ENCODE measurements around the gene SLC25A15.

SLC25A15 gene

GRCh38 chr13:40790154-40790616 is 774 bp downstream of the SLC25A15 start:
- Mint-ChIP-seq H3K4me1 (peaks cover 35% of the 10 kb centered on the region), H3K27me3 (no peaks in the 10 kb centered on the region), H3K27ac (peak overlapping the region; percentile 52), H3K4me3 (peak overlapping the region; percentile 70), H3K36me3 (peaks cover under 1% of the 10 kb centered on the region), H3K9me3 (no peaks in the 10 kb centered on the region)
- CTCF ChIA-PET = interaction anchor here (1.0 to 2.8 kb wide), 2 partner anchors 13 to 239 kb away, joined by 5 to 15 read pairs; no protein-coding TSS in a partner anchor
- no peak for DNase-seq

GRCh38 chr13:40792284-40793051 is 3.1 kb downstream of the SLC25A15 start:
- H3K4me1 Mint-ChIP-seq = peaks cover 24% of the 10 kb centered on the region
- peak overlapping the region; percentile 69 for H3K27ac Mint-ChIP-seq
- H3K36me3 Mint-ChIP-seq = peaks cover 5% of the 10 kb centered on the region
- no peaks in the 10 kb centered on the region for H3K27me3 Mint-ChIP-seq
- H3K9me3 Mint-ChIP-seq = no peaks in the 10 kb centered on the region
- CTCF ChIA-PET = no interaction called here
- H3K4me3 Mint-ChIP-seq = no peak overlapping the region
- DNase-seq = no peak

DNA sequence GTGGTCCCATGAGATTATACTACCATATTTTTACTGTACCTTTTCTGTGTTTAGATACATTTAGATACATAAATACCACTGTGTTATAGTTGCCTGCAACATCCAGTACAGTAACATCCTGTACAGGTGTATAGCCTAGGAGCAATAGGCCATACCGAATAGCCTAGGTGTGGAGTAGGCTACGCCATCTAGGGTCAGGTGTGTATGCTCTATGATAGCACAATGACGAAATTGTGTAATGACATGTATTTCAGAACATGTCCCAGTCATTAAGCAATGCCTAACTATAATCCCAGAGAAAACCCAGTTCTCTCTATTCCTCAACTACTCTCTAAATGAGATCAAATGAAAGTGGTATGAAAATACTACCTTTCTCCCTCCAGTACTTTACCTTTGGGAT is 3.9 kb downstream of the SLC25A15 start:
- H3K4me3 Mint-ChIP-seq = no peak overlapping the region
- H3K27ac Mint-ChIP-seq = no peak overlapping the region
- DNase-seq = no peak
- CTCF ChIA-PET = no interaction called here
- H3K9me3 Mint-ChIP-seq = no peaks in the 10 kb centered on the region
- peaks cover 5% of the 10 kb centered on the region for H3K36me3 Mint-ChIP-seq
- no peaks in the 10 kb centered on the region for H3K27me3 Mint-ChIP-seq
- peaks cover 22% of the 10 kb centered on the region for H3K4me1 Mint-ChIP-seq

GRCh38 chr13:40794414-40795368 is 5.3 kb downstream of the SLC25A15 start:
- no peak for DNase-seq
- Mint-ChIP-seq H3K27ac (no peak overlapping the region), H3K36me3 (peaks cover 12% of the 10 kb centered on the region), H3K27me3 (no peaks in the 10 kb centered on the region), H3K4me3 (no peak overlapping the region), H3K9me3 (no peaks in the 10 kb centered on the region), H3K4me1 (peaks cover 28% of the 10 kb centered on the region)
- CTCF ChIA-PET = no interaction called here

DNA sequence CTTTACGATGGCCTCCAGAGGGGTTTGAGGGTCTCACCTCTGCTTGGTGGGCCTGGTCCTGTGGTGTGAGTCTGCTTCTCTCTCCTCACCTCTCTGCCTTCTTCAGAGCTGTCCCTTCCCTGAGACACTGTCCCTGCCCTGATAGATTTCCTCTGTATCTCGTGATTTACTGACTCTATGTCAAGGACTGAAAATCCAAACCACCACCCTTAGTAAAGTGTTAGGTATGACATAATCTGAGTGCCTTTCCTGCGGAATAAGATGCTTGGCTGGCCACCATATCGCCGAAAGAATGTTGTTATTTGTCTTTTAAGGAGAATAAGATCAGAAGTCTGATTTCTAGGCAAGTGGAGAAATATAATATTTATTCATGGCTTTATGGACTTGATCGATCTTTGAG is 7.2 kb downstream of the SLC25A15 start:
- no peak overlapping the region for H3K4me3 Mint-ChIP-seq
- no peak for DNase-seq
- H3K27me3 Mint-ChIP-seq = no peaks in the 10 kb centered on the region
- peaks cover 15% of the 10 kb centered on the region for H3K36me3 Mint-ChIP-seq
- H3K27ac Mint-ChIP-seq = no peak overlapping the region
- H3K9me3 Mint-ChIP-seq = no peaks in the 10 kb centered on the region
- CTCF ChIA-PET = no interaction called here
- peaks cover 22% of the 10 kb centered on the region for H3K4me1 Mint-ChIP-seq

GRCh38 chr13:40798380-40798779 is 9.0 kb downstream of the SLC25A15 start:
- H3K27me3 Mint-ChIP-seq = no peaks in the 10 kb centered on the region
- H3K4me3 Mint-ChIP-seq = peak overlapping the region; percentile 44
- no peak for DNase-seq
- CTCF ChIA-PET = no interaction called here
- no peaks in the 10 kb centered on the region for H3K9me3 Mint-ChIP-seq
- H3K4me1 Mint-ChIP-seq = peaks cover 17% of the 10 kb centered on the region
- H3K36me3 Mint-ChIP-seq = peaks cover 17% of the 10 kb centered on the region
- H3K27ac Mint-ChIP-seq = peak overlapping the region; percentile 88

- Mint-ChIP-seq H3K9me3 (no peaks in the 10 kb centered on the region), H3K4me3 (no peak overlapping the region), H3K4me1 (peaks cover 17% of the 10 kb centered on the region), H3K36me3 (peaks cover 17% of the 10 kb centered on the region), H3K27me3 (no peaks in the 10 kb centered on the region), H3K27ac (no peak overlapping the region)
- CTCF ChIA-PET = no interaction called here
- DNase-seq = no peak
These were observed 10.1 kb downstream of the SLC25A15 start for GRCh38 chr13:40799508-40799907.

GRCh38 chr13:40800559-40800958 is 11.1 kb downstream of the SLC25A15 start:
- no peak for DNase-seq
- CTCF ChIA-PET = interaction anchor here (0.7 to 1.4 kb wide), 2 partner anchors 14 to 228 kb away, joined by 3 to 4 read pairs; no protein-coding TSS in a partner anchor
- H3K9me3 Mint-ChIP-seq = no peaks in the 10 kb centered on the region

DNA sequence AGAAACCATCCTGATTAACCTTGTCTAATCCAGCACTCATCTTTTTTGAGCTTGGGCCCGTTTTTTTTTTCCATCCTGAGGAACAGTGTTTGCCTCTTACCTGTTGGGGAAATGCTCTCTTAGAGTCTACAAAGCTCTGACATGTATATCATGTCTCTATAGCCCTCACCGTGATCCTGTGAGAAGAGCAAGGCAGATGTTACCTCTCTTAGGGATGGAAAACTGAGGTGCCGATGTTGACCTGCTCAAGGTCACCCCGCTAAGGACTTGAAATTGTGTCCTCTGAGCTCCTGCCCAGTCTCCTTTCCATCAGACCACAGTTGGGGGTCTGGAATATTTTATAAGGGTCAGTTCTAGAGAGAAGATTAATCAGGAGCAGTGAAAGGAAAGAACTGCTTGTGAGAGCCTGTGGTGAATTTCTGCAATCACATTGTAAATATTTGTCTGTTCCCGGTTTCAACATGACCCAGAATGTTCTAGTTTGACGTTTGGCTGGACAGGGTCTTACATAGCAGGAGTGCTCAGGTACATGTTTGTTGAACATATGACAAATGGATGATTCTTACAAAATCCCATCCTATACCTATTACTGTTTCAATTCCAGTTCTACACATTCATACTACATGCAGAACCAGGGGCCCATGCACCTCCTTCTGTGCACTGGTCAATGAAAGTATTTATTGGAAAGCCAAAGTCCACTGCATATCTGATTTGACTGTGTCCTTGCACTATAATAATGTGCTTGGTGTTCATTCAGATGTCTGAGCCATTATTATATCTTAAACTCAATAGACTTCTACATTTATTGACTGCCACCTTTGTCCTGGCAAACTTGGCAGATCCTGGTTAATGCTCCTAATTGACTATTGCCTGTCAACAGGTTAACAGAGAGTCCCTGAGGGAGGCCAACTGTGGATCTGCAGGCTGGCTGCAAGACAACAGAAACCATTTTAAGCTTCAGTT is 12.1 kb downstream of the SLC25A15 start:
- H3K27me3 Mint-ChIP-seq = no peaks in the 10 kb centered on the region
- no peak overlapping the region for H3K27ac Mint-ChIP-seq
- H3K9me3 Mint-ChIP-seq = no peaks in the 10 kb centered on the region
- DNase-seq = no peak
- peaks cover 16% of the 10 kb centered on the region for H3K4me1 Mint-ChIP-seq
- peaks cover 24% of the 10 kb centered on the region for H3K36me3 Mint-ChIP-seq
- H3K4me3 Mint-ChIP-seq = no peak overlapping the region
- CTCF ChIA-PET = interaction anchor here (0.7 to 1.4 kb wide), 3 partner anchors 10 to 227 kb away, joined by 3 to 4 read pairs (median 3); no protein-coding TSS in a partner anchor

More at GRCh38 chr13:40800559-40800958, 11.1 kb downstream of the SLC25A15 start:
- Mint-ChIP-seq H3K36me3 (peaks cover 20% of the 10 kb centered on the region), H3K4me1 (peaks cover 17% of the 10 kb centered on the region), H3K27me3 (no peaks in the 10 kb centered on the region), H3K4me3 (no peak overlapping the region), H3K27ac (no peak overlapping the region)

DNA sequence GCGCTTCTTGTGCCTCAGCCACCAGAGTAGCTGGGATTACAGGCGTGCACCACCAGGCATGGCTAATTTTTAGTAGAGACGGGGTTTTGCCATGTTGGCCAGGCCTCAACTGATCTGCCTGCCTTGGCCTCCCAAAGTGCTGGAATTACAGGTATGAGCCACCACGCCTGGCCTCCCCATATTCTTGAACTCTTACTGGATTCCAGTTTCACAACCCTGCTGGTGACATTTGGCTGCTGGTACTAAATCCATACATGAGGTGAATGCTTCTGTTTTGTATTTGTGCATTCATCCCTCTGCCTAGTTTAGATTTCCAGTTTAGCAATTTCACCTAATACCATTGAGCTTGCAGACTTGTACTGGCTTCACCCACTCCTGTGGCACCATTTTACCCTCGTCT is 13.9 kb downstream of the SLC25A15 start:
- Mint-ChIP-seq H3K9me3 (no peaks in the 10 kb centered on the region), H3K36me3 (peaks cover 35% of the 10 kb centered on the region), H3K4me3 (no peak overlapping the region), H3K4me1 (peaks cover 10% of the 10 kb centered on the region), H3K27me3 (no peaks in the 10 kb centered on the region), H3K27ac (no peak overlapping the region)
- DNase-seq = no peak
- CTCF ChIA-PET = interaction anchor here (2.4 kb wide), 1 partner anchor 11 kb away, joined by 12 read pairs; no protein-coding TSS in a partner anchor

- no peaks in the 10 kb centered on the region for H3K4me1 Mint-ChIP-seq
- H3K9me3 Mint-ChIP-seq = no peaks in the 10 kb centered on the region
- CTCF ChIA-PET = no interaction called here
- no peak for DNase-seq
- H3K27ac Mint-ChIP-seq = no peak overlapping the region
- no peak overlapping the region for H3K4me3 Mint-ChIP-seq
- H3K36me3 Mint-ChIP-seq = peaks cover 32% of the 10 kb centered on the region
- H3K27me3 Mint-ChIP-seq = no peaks in the 10 kb centered on the region
These were observed 16.8 kb downstream of the SLC25A15 start for GRCh38 chr13:40806241-40806640.

GRCh38 chr13:40809471-40809870 is 20.1 kb downstream of the SLC25A15 start:
- CTCF ChIA-PET = no interaction called here
- H3K4me1 Mint-ChIP-seq = no peaks in the 10 kb centered on the region
- peaks cover 33% of the 10 kb centered on the region for H3K36me3 Mint-ChIP-seq
- H3K4me3 Mint-ChIP-seq = no peak overlapping the region
- no peak overlapping the region for H3K27ac Mint-ChIP-seq
- H3K9me3 Mint-ChIP-seq = no peaks in the 10 kb centered on the region
- DNase-seq = no peak
- H3K27me3 Mint-ChIP-seq = no peaks in the 10 kb centered on the region

DNA sequence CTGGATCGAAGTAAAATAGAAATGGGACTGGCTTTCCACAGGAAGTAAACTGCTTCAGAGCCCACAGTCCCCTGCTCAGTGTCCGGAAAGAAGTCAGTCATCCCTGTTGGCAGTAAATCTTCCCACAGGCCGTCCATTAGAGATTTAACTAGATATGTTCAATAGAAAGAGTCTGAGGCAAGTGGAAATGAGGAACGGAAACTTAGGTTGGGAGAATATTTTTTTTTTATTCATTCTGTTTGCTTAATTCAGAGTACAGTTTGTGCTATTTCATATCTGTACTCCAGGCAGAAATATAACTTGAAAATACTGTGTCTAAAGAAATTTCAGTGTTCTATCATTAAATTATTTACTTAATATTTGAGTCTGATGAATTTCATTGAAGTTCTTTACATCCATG is 22.7 kb downstream of the SLC25A15 start:
- H3K9me3 Mint-ChIP-seq = peaks cover 2% of the 10 kb centered on the region
- H3K4me1 Mint-ChIP-seq = no peaks in the 10 kb centered on the region
- H3K27me3 Mint-ChIP-seq = no peaks in the 10 kb centered on the region
- no peak overlapping the region for H3K4me3 Mint-ChIP-seq
- H3K27ac Mint-ChIP-seq = no peak overlapping the region
- CTCF ChIA-PET = interaction anchor here (0.7 to 0.8 kb wide), 2 partner anchors 10 to 356 kb away, joined by 3 read pairs; no protein-coding TSS in a partner anchor
- no peak for DNase-seq
- peaks cover 24% of the 10 kb centered on the region for H3K36me3 Mint-ChIP-seq
